Prostate gland (tissue), 2 donors: Measurements from ENCODE around the gene RPL18. TPM values are rescaled to one million over a fixed set of nuclear protein-coding genes. Genes with fewer than 3 reads are reported as not detected.

Experiments
- DNase-seq: peaks from one replicate; pipeline ENCODE4 v3.0.0-alpha.2; 2019; ENCODE audit warnings: low spot score
- H3K27ac ChIP-seq, 2 donors: fragments of 200-600 bp; sonication (generic); 2 replicates each; pipeline ENCODE4 v1.5.1; 2017 to 2019
- H3K27me3 ChIP-seq: fragments of 200-600 bp; sonication (generic); replicated peaks from 2 replicates; pipeline ENCODE4 v1.5.1; 2019; ENCODE audit not compliant: insufficient read depth
- H3K36me3 ChIP-seq, 2 donors: fragments of 200-600 bp; sonication (generic); 1 replicate in 1 of 2; 2 replicates in 1 of 2; pipeline versions ENCODE4 v1.5.1 to v1.8.1; 2017 to 2019
- H3K4me1 ChIP-seq: fragments of 200-600 bp; sonication (generic); replicated peaks from 2 replicates; pipeline ENCODE4 v1.5.1; 2019
- H3K4me3 ChIP-seq, 2 donors: fragments of 200-600 bp; sonication (generic); 2 replicates each; pipeline ENCODE4 v1.5.1; 2017 to 2019
- H3K9me3 ChIP-seq: fragments of 200-600 bp; sonication (generic); 2 replicates; pipeline ENCODE4 v1.5.1; 2017
- POLR2A ChIP-seq: fragments of 450-650 bp; IDR thresholded peaks from one replicate; pipeline ENCODE4 v1.6.1; 2016; ENCODE audit warnings: antibody characterized with exemption, mild to moderate bottlenecking
- POLR2AphosphoS5 ChIP-seq: sonication (generic); formaldehyde crosslinking; IDR thresholded peaks from one replicate; pipeline ENCODE4 v1.6.1; 2017; ENCODE audit warnings: antibody characterized with exemption
- WGBS: methylation state at CpG from one replicate; pipeline ENCODE4 v1.1.5; 2018; 5-methylcytosine and 5-hydroxymethylcytosine counted together
- intact Hi-C: fragments of 100-400 bp; cut with DNase I; formaldehyde crosslinking; loops from one replicate; pipeline ENCODE4 v1.14.2; 2022
- total RNA-seq, 2 donors: library from RNA; depleted of rRNA; stranded (reverse); fragments of >200 nt; gene quantifications; one replicate each; pipeline ENCODE4 v1.1.0, GENCODE V29; 2016
- TF ChIP-seq, protein P1 (sequence below), 4 experiments: fragments of 200-600 bp in 2 of 4; fragments of 450-650 bp in 2 of 4; sonication (generic) in 2 of 4; IDR thresholded peaks; 1 replicate in 3 of 4; 2 replicates in 1 of 4; pipeline ENCODE4 v1.5.1; 2016 to 2019; ENCODE audit warnings: antibody characterized with exemption in 4 of 4, mild to moderate bottlenecking in 2 of 4, moderate library complexity in 2 of 4

RPL18 gene
- total RNA-seq, 2 donors from 2014 or later: 2,096 to 3,914 TPM

DNA sequence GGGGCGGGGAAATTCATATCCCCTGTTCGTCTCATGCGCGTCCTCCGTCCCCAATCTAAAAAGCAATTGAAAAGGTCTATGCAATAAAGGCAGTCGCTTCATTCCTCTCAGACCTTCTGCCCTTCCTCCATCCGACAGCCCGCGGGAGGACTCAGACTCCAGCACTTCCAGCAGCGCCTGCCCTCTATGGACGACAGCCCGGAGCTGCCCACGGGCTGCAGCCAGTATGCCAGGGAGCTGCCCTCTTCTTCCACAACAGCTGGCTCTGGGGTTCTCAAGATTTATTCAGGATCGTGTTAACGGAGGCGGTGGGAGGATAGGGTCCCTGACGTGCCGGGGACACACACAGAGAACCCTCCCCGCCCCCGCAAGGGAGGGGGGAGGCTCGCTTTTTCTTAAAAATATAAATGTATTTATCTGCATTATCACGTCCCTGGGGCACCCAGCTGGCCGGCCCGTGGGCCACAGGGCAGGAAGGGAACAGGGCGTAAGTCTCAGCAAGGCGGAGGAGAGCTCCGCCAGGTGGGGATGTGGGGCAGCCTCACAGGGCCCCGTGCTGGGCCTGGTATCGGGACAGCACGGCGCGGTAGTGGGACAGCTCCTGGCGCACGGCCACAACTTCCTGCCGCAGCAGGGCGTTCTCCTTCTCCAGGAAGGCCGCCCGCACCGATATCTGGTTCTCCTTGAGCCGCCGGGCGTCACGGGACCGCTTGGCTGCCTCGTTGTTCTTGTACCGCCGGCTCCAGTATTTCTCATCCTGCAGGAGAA is 11.5 kb upstream of the RPL18 start:
- peaks cover 15% of the 10 kb centered on the region for H3K4me1 ChIP-seq
- intact Hi-C loops: no loop called here

DNA sequence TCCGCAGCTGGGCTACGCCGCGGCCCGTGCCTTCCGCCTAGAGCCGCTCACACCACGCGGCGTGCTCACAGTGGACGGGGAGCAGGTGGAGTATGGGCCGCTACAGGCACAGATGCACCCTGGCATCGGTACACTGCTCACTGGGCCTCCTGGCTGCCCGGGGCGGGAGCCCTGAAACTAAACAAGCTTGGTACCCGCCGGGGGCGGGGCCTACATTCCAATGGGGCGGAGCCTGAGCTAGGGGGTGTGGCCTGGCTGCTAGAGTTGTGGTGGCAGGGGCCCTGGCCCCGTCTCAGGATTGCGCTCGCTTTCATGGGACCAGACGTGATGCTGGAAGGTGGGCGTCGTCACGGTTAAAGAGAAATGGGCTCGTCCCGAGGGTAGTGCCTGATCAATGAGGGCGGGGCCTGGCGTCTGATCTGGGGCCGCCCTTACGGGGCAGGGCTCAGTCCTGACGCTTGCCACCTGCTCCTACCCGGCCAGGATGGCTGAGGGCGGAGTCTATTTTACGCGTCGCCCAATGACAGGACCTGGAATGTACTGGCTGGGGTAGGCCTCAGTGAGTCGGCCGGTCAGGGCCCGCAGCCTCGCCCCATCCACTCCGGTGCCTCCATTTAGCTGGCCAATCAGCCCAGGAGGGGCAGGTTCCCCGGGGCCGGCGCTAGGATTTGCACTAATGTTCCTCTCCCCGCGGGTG is 10.8 kb upstream of the RPL18 start:
- WGBS: 57% methylated on average over 48 of the region's 48 CpGs
- Histone ChIP-seq H3K4me3 (no peak overlapping the region), H3K27me3 (no peaks in the 10 kb centered on the region), H3K4me1 (peaks cover 11% of the 10 kb centered on the region), H3K36me3 (no peaks in the 10 kb centered on the region), H3K27ac (peak overlapping the region; percentile 58 to 63), H3K9me3 (no peaks in the 10 kb centered on the region)
- TF ChIP-seq, protein P1, sequence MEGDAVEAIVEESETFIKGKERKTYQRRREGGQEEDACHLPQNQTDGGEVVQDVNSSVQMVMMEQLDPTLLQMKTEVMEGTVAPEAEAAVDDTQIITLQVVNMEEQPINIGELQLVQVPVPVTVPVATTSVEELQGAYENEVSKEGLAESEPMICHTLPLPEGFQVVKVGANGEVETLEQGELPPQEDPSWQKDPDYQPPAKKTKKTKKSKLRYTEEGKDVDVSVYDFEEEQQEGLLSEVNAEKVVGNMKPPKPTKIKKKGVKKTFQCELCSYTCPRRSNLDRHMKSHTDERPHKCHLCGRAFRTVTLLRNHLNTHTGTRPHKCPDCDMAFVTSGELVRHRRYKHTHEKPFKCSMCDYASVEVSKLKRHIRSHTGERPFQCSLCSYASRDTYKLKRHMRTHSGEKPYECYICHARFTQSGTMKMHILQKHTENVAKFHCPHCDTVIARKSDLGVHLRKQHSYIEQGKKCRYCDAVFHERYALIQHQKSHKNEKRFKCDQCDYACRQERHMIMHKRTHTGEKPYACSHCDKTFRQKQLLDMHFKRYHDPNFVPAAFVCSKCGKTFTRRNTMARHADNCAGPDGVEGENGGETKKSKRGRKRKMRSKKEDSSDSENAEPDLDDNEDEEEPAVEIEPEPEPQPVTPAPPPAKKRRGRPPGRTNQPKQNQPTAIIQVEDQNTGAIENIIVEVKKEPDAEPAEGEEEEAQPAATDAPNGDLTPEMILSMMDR (IDR thresholded peaks at IDR 0.05): no peak
- peak; percentile 6 for TF ChIP-seq POLR2AphosphoS5
- intact Hi-C loops: no loop called here
- no peak for DNase-seq

More for the DNA sequence above, 11.5 kb upstream of the RPL18 start:
- no peaks in the 10 kb centered on the region for H3K36me3 ChIP-seq
- 36% methylated on average over 47 of the region's 47 CpGs for WGBS
- peak overlapping the region; percentile 58 to 63 for H3K27ac ChIP-seq
- no peak overlapping the region for H3K4me3 ChIP-seq
- H3K9me3 ChIP-seq: no peaks in the 10 kb centered on the region
- H3K27me3 ChIP-seq: no peaks in the 10 kb centered on the region
- TF ChIP-seq, protein P1 (IDR thresholded peaks at IDR 0.05): no peak
- TF ChIP-seq POLR2AphosphoS5 (peak; percentile 31), POLR2A (no peak)
- DNase-seq: no peak

DNA sequence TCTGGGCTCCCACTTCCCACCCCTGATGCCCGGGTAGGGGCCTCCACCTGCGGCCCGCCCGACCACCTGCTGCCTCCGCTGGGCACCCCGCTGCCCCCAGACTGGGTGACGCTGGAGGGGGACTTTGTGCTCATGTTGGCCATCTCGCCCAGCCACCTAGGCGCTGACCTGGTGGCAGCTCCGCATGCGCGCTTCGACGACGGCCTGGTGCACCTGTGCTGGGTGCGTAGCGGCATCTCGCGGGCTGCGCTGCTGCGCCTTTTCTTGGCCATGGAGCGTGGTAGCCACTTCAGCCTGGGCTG is 10.3 kb upstream of the RPL18 start:
- intact Hi-C loops: no loop called here
- H3K36me3 ChIP-seq: no peaks in the 10 kb centered on the region
- DNase-seq: no peak

DNA sequence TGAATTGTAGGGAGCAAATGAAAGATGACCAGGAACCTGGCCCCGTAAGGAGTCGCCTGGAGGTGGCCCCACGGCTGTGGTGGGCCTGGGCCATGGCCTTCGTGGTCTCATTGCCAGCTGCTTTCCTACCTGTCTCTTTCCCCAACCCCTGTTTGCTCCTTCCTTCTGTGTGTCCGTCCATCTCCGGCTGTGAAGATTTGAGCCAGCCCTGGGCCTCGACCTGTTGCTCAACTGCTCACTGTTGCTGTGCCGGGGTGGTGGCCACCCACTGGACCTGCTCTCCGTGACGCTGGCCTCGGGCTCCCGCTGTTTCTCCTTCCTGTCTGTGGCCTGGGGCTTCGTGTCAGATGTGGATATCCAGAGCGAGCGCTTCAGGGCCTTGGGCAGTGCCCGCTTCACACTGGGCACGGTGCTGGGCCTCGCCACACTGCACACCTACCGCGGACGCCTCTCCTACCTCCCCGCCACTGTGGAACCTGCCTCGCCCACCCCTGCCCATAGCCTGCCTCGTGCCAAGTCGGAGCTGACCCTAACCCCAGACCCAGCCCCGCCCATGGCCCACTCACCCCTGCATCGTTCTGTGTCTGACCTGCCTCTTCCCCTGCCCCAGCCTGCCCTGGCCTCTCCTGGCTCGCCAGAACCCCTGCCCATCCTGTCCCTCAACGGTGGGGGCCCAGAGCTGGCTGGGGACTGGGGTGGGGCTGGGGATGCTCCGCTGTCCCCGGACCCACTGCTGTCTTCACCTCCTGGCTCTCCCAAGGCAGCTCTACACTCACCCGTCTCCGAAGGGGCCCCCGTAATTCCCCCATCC is 9.7 kb upstream of the RPL18 start:
- no peak for TF ChIP-seq POLR2AphosphoS5
- TF ChIP-seq POLR2A: no peak
- TF ChIP-seq, protein P1 (IDR thresholded peaks at IDR 0.05): no peak
- Histone ChIP-seq H3K36me3 (no peaks in the 10 kb centered on the region), H3K9me3 (no peaks in the 10 kb centered on the region), H3K27me3 (no peaks in the 10 kb centered on the region), H3K4me1 (peaks cover 4% of the 10 kb centered on the region), H3K4me3 (no peak overlapping the region), H3K27ac (no peak overlapping the region)
- DNase-seq: no peak
- intact Hi-C loops: no loop called here
- WGBS: 80% methylated on average over 34 of the region's 34 CpGs

More for the DNA sequence above, 10.3 kb upstream of the RPL18 start:
- peak overlapping the region in 1 of 2 donors; percentile 58 for H3K27ac ChIP-seq
- peaks cover 10% of the 10 kb centered on the region for H3K4me1 ChIP-seq
- TF ChIP-seq POLR2A (no peak), POLR2AphosphoS5 (no peak)
- TF ChIP-seq, protein P1 (IDR thresholded peaks at IDR 0.05): no peak
- H3K4me3 ChIP-seq: no peak overlapping the region
- H3K9me3 ChIP-seq: no peaks in the 10 kb centered on the region
- WGBS: 86% methylated on average over 16 of the region's 22 CpGs
- no peaks in the 10 kb centered on the region for H3K27me3 ChIP-seq
